Gastrocnemius medialis (tissue), 4 donors: ENCODE results near the gene KAT8. TPM values are rescaled to one million over a fixed set of nuclear protein-coding genes. Genes with fewer than 3 reads are reported as not detected.

Experiments
- ATAC-seq, 2 donors: fragments of 150-250 bp; one replicate each; pipeline ENCODE4 v1.9.1; 2016
- DNase-seq, 2 donors: peaks; one replicate each; pipeline ENCODE4 v3.0.0-alpha.2; 2019
- H3K27ac ChIP-seq, 4 donors: fragments of 200-600 bp; sonication (generic); 1 replicate in 1 of 4; 2 replicates in 3 of 4; pipeline ENCODE4 v1.5.1; 2016 to 2018; ENCODE audit warnings: mild to moderate bottlenecking in 2 of 4, moderate library complexity in 1 of 4
- H3K27me3 ChIP-seq, 3 donors: fragments of 200-600 bp; sonication (generic) in 2 of 3; 1 replicate in 1 of 3; 2 replicates in 2 of 3; pipeline versions ENCODE4 v1.5.1 to v1.6.0; 2016 to 2019; ENCODE audit warnings: mild to moderate bottlenecking in 1 of 3, moderate library complexity in 1 of 3
- H3K36me3 ChIP-seq, 2 donors: fragments of 200-600 bp; sonication (generic) in 1 of 2; one replicate each; pipeline ENCODE4 v1.5.1; 2017 to 2018
- H3K4me1 ChIP-seq, 2 donors: fragments of 200-600 bp; sonication (generic) in 1 of 2; one replicate each; pipeline ENCODE4 v1.5.1; 2016 to 2017; ENCODE audit warnings: mild to moderate bottlenecking in 2 of 2
- H3K4me3 ChIP-seq, 4 donors: fragments of 200-600 bp; sonication (generic) in 3 of 4; 1 replicate in 1 of 4; 2 replicates in 3 of 4; pipeline ENCODE4 v1.5.1; 2016 to 2019; ENCODE audit warnings: mild to moderate bottlenecking in 2 of 4
- H3K9me3 ChIP-seq, 3 donors: fragments of 200-600 bp; sonication (generic) in 2 of 3; 1 replicate in 1 of 3; 2 replicates in 2 of 3; pipeline ENCODE4 v1.5.1; 2016 to 2019
- POLR2A ChIP-seq, 2 donors: fragments of 450-650 bp; IDR thresholded peaks; one replicate each; pipeline ENCODE4 v1.6.1; 2017; ENCODE audit warnings: antibody characterized with exemption in 2 of 2, mild to moderate bottlenecking in 2 of 2, moderate library complexity in 2 of 2
- in situ Hi-C, 4 donors: fragments of 200-750 bp; cut with MboI; loops; one replicate each; pipeline versions ENCODE4 v1.15.0 to v1.8.0; 2017; ENCODE audit warnings: low sequenced_read_pairs in 4 of 4
- intact Hi-C: fragments of 100-400 bp; cut with DNase I; formaldehyde crosslinking; loops from one replicate; pipeline ENCODE4 v1.15.1; 2023; ENCODE audit warnings: low total_unique reads
- total RNA-seq, 4 donors: library from RNA; depleted of rRNA; stranded (reverse); fragments of >200 nt; gene quantifications; one replicate each; pipeline versions ENCODE4 v1.1.0 to v1.2.3, GENCODE V29; 2016
- TF ChIP-seq, protein P1 (sequence below), 5 experiments: fragments of 450-650 bp in 3 of 5; fragments of 200-600 bp in 2 of 5; sonication (generic) in 2 of 5; IDR thresholded peaks in 4 of 5; conservative IDR thresholded peaks in 1 of 5; 1 replicate in 4 of 5; 2 replicates in 1 of 5; pipeline ENCODE4 v1.5.1; 2016 to 2019; ENCODE audit warnings: antibody characterized with exemption in 5 of 5, mild to moderate bottlenecking in 3 of 5, moderate library complexity in 3 of 5

The KAT8 gene
- total RNA-seq, 4 donors from 2014 or later, result 44.3 to 102 (median 54.3) TPM

- no peak for TF ChIP-seq POLR2A (IDR thresholded peaks at IDR 0.05)
- TF ChIP-seq, protein P1, sequence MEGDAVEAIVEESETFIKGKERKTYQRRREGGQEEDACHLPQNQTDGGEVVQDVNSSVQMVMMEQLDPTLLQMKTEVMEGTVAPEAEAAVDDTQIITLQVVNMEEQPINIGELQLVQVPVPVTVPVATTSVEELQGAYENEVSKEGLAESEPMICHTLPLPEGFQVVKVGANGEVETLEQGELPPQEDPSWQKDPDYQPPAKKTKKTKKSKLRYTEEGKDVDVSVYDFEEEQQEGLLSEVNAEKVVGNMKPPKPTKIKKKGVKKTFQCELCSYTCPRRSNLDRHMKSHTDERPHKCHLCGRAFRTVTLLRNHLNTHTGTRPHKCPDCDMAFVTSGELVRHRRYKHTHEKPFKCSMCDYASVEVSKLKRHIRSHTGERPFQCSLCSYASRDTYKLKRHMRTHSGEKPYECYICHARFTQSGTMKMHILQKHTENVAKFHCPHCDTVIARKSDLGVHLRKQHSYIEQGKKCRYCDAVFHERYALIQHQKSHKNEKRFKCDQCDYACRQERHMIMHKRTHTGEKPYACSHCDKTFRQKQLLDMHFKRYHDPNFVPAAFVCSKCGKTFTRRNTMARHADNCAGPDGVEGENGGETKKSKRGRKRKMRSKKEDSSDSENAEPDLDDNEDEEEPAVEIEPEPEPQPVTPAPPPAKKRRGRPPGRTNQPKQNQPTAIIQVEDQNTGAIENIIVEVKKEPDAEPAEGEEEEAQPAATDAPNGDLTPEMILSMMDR (IDR thresholded peaks at IDR 0.05 in 4 of 5, conservative IDR thresholded peaks at IDR 0.05 in 1 of 5), result no peak
- no peak overlapping the region for H3K27ac ChIP-seq
- intact Hi-C loops (no loop called here), in situ Hi-C loops (loop anchor here in 1 of 4 donors (25.0 kb wide), 1 partner anchor 96 kb away; the partner anchor contains the start of gene HSD3B7)
- no peak for DNase-seq
- H3K4me3 ChIP-seq, result no peak overlapping the region
- no peak for ATAC-seq
- H3K4me1 ChIP-seq, result no peaks in the 10 kb centered on the region
- H3K27me3 ChIP-seq, result no peaks in the 10 kb centered on the region
- no peaks in the 10 kb centered on the region for H3K9me3 ChIP-seq
- peaks cover 0 to 35% of the 10 kb centered on the region in 2 donors for H3K36me3 ChIP-seq
Observed at GRCh38 chr16:31083081-31083480, 34.4 kb upstream of the KAT8 start.

- H3K4me1 ChIP-seq, result no peaks in the 10 kb centered on the region
- H3K36me3 ChIP-seq, result peaks cover 0 to 30% of the 10 kb centered on the region in 2 donors
- TF ChIP-seq, protein P1 (IDR thresholded peaks at IDR 0.05 in 4 of 5, conservative IDR thresholded peaks at IDR 0.05 in 1 of 5), result no peak
- TF ChIP-seq POLR2A (IDR thresholded peaks at IDR 0.05), result no peak
- intact Hi-C loops, result no loop called here
- in situ Hi-C loops, result loop anchor here in 1 of 4 donors (25.0 kb wide), 1 partner anchor 96 kb away; the partner anchor contains the start of gene HSD3B7
- no peak for DNase-seq
- ATAC-seq, result no peak
- H3K9me3 ChIP-seq, result no peaks in the 10 kb centered on the region
- no peak overlapping the region for H3K27ac ChIP-seq
- H3K4me3 ChIP-seq, result no peak overlapping the region
- no peaks in the 10 kb centered on the region for H3K27me3 ChIP-seq
Observed at GRCh38 chr16:31083556-31083955, 33.9 kb upstream of the KAT8 start.

DNA sequence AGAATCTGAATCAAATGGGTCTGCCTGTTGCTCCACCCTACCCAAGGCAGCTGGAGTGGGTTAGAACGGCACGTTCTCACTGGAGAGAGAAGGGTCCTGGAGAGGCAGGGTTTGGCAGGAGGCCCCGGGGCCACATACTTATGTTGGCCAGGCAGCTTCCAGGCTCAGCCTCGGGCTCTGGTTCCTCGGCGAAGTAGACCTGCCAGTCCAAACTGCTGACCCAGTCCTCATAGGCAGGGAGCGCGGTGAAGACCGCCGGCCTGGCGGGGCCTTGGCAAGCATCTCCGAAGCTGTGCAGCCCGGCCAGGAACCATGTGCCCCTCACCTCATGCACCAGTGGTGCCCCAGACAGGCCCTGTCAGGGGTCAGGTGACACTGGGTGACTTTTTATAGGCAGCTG lies 33.5 kb upstream of the KAT8 start:
- Histone ChIP-seq H3K4me3 (no peak overlapping the region), H3K27me3 (no peaks in the 10 kb centered on the region), H3K9me3 (no peaks in the 10 kb centered on the region), H3K4me1 (no peaks in the 10 kb centered on the region), H3K36me3 (peaks cover 0 to 26% of the 10 kb centered on the region in 2 donors), H3K27ac (no peak overlapping the region)
- intact Hi-C loops, result no loop called here
- ATAC-seq (no peak), DNase-seq (no peak)
- in situ Hi-C loops, result loop anchor here in 1 of 4 donors (25.0 kb wide), 1 partner anchor 97 kb away; the partner anchor contains the start of gene HSD3B7
- TF ChIP-seq POLR2A (IDR thresholded peaks at IDR 0.05), result no peak
- TF ChIP-seq, protein P1 (IDR thresholded peaks at IDR 0.05 in 4 of 5, conservative IDR thresholded peaks at IDR 0.05 in 1 of 5), result no peak

- intact Hi-C loops (no loop called here), in situ Hi-C loops (loop anchor here in 1 of 4 donors (25.0 kb wide), 1 partner anchor 97 kb away; the partner anchor contains the start of gene HSD3B7)
- Histone ChIP-seq H3K9me3 (no peaks in the 10 kb centered on the region), H3K27me3 (no peaks in the 10 kb centered on the region), H3K4me1 (no peaks in the 10 kb centered on the region), H3K4me3 (no peak overlapping the region), H3K36me3 (peaks cover 0 to 18% of the 10 kb centered on the region in 2 donors), H3K27ac (no peak overlapping the region)
- ATAC-seq (no peak), DNase-seq (no peak)
- no peak for TF ChIP-seq POLR2A (IDR thresholded peaks at IDR 0.05)
- TF ChIP-seq, protein P1 (IDR thresholded peaks at IDR 0.05 in 4 of 5, conservative IDR thresholded peaks at IDR 0.05 in 1 of 5), result no peak
Observed at GRCh38 chr16:31084584-31085302, 32.7 kb upstream of the KAT8 start.
